HG03378 (cell line): ENCODE data around the gene SNX2.
"Not testable (repeated sequence)": the region's sequence is repeated elsewhere in the genome, so short reads cannot be mapped to it uniquely, and the experiment has no call there.

Experiments
- ATAC-seq: cut with Tn5 transposase; IDR thresholded peaks from one replicate; pipeline ENCODE4 v1.9.1; 2021; ENCODE audit warnings: mild to moderate bottlenecking, moderate library complexity; ENCODE audit not compliant: unreplicated experiment

The SNX2 gene, protein sequence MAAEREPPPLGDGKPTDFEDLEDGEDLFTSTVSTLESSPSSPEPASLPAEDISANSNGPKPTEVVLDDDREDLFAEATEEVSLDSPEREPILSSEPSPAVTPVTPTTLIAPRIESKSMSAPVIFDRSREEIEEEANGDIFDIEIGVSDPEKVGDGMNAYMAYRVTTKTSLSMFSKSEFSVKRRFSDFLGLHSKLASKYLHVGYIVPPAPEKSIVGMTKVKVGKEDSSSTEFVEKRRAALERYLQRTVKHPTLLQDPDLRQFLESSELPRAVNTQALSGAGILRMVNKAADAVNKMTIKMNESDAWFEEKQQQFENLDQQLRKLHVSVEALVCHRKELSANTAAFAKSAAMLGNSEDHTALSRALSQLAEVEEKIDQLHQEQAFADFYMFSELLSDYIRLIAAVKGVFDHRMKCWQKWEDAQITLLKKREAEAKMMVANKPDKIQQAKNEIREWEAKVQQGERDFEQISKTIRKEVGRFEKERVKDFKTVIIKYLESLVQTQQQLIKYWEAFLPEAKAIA

GRCh38 chr5:122774861-122775549 lies at the start of gene SNX2:
SNX2 (plus strand) TSS chr5:122775080; CDS start chr5:122775104, 24 bp downstream.
- ATAC-seq, result peak; percentile 70

GRCh38 chr5:122727112-122727541 lies 47.8 kb upstream of the SNX2 start:
- ATAC-seq, result peak; percentile 67

DNA sequence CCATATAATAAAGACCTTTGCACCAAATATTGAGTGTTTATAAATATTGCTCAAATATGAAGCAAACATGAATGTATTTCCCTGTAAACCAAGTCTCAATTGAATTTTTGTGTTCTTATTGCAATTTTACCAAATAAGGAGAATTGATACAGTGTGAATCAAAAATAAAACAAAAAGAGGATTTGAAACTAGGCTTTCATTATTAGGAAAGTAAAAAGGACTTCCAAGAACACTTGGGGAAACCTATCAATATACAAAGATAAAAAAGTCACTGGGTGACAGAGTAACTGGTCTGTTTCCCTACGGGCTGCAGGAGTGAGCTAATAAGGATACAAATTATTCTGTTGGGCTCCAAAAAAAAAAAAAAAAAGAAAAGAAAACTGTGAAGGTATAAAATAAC lies 44.8 kb upstream of the SNX2 start:
- ATAC-seq, result peak; percentile 37

GRCh38 chr5:122730456-122730855 lies 44.4 kb upstream of the SNX2 start:
- no peak for ATAC-seq

DNA sequence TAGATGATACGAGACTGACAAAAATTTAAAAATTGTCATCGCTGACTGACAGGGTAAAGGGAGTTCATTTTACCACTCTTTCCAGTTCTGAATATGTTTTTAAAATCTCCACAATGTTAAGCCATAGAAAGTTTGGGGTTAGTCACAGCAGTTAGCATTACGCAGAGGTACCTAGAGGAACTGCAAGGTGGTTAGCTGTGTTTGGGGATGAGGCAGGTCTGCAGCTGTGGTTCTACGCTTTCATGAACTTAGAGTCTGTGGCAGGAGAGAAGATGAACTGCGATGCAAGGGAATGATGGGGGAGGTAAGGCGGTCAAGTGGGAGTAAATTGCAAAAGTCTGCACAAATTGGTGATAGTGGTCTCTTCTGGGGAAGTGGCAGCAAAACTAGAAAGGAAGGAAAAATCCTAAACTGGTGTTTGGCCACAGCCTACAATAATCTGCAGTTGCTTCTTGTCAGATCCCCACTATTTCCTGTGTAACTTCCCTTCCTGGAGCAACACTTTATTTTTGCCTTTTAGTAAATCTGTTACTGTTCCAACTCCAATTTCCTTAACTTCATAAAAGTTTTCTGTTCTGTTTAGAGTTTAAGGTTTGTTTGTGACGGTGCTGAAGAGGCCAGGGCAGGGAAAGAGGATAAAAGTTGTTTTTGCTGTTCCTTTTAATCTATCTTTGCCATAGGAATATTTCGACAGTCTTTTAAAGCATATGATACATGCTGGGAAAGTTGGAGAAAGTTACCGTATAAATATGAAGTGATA lies 38.6 kb upstream of the SNX2 start:
- peak; percentile 77 for ATAC-seq

- no peak for ATAC-seq
Measured at GRCh38 chr5:122738088-122738487, 36.8 kb upstream of the SNX2 start.

- no peak for ATAC-seq
Measured at GRCh38 chr5:122741681-122742080, 33.2 kb upstream of the SNX2 start.

DNA sequence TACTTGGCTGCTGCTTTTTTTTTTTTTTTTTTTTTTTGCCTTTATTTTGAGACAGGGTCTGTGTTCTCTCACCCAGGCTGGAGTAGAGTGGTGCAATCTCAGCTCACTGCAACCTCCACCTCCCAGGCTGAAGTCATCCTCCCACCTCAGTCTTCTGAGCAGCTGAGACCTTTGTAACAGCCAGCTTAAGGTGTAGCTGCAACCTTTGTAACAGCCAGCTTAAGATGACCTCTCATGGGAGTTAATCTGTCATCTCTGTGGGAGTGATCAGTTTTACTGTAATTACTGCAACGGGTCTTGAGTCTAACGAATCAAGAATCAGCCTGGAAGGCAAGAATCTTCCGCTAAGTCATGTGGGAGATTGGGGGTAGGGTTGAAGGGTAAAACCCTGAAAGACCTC lies 31.6 kb upstream of the SNX2 start:
- ATAC-seq, result no peak

DNA sequence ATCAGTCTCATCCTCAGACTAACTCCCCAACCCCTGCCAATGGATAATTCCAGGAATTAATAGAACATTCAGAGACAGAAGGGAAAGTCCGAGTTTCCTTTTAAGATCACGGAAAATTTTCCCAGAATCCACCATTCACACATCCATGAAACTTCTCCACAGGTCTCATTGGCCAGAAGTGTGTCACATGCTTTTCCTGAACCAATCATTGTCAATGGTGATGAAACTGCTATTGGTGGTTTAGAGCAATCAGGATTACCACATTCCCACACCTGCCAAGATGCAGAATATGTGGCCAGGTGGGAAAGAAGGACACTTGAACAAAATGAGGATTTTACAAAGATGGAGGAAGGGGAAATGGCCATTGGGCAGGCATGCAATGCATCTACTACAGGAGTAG lies 29.3 kb upstream of the SNX2 start:
- ATAC-seq, result no peak

GRCh38 chr5:122749886-122750285 lies 25.0 kb upstream of the SNX2 start:
- ATAC-seq, result no peak

- ATAC-seq, result no peak
Measured at GRCh38 chr5:122751293-122751782, 23.5 kb upstream of the SNX2 start.

DNA sequence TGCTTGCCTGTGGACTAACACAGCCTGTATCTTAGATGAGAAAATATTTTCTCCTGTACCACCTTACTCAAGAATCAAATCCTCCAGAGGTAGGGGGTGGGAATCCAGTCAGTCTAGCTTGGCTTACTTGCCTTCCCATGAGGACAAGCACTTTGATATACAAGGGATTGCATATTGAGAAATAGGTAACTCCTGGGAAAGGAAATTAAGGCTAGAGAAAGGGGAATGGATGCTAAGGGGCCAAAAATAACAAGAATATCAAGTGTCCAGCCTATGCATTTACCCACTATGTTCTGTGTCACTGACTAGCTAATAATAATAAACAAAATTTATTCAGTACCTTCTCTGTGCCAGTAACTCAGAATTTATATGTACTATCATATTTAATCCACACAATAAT lies 21.4 kb upstream of the SNX2 start:
- ATAC-seq, result no peak

GRCh38 chr5:122755783-122756182 lies 19.1 kb upstream of the SNX2 start:
- no peak for ATAC-seq

DNA sequence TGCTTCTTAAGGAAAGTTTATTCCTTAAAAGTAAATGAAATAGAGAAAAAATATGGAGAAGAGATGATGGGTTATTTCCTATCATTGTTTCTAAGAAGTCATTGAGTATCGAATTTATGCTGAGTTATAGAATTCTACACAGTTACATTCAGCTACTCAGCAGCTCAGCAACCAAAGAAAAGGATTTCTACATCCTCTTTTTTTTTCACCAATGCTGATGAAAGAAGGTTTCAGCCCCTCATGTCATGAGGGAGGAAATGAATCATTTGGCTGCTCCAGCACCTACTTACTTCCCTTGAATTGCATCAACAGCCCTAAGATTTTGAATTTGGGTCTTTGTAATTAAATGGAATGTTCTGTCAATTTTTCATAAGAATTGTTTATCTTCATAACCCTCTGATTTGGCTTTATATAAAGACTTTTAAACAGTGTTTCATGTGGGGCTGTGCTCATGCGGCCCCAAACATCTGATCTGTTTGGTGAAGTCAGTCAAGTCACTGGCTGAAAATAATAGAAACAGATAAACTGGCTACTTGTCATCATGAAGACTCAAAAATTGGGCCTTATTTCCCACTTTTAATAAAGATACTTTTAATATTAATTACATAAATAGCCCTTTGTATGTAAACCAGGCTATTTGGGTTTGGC lies 18.5 kb upstream of the SNX2 start:
- ATAC-seq, result peak; percentile 88

GRCh38 chr5:122757285-122757684 lies 17.6 kb upstream of the SNX2 start:
- ATAC-seq, result peak; percentile 58

GRCh38 chr5:122759241-122760070 lies 15.4 kb upstream of the SNX2 start:
- ATAC-seq, result no peak

DNA sequence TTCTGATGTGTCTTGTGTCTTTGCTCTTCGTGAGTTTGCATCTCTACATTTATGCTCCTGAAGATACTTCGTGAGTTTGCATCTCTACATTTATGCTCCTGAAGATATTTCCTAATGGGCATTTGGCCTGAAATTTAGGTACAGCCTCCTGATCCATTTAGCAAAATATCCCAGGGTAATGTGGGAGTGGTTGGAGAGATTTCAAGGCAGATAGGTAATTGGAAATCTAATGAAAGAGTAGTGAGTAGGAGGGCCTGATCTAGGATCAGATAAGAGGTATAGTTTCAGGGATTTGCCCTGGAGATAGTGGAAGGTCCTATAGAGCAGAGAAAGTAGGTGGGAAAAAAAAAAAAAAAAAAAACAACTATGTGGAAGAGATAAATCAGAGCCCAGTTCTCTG lies 14.6 kb upstream of the SNX2 start:
- ATAC-seq, result no peak

DNA sequence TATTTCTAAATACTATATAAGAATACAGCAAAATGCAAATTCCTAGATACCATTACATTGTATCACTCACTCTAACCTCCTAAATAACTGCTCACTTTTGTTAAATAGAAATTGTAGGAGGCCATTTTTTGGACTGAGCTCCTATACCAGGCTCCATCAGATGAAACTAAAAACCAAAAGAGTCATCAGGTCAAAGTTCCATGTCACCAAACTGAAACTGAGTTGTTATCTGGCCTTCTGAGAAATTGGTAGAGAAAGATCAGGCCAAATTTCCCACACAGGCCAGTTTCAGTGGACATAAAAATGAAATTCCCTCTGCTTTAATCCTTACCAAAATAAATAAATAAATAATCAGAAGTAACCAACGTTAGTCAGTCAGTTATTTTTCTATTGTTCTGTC lies 13.8 kb upstream of the SNX2 start:
- no peak for ATAC-seq

DNA sequence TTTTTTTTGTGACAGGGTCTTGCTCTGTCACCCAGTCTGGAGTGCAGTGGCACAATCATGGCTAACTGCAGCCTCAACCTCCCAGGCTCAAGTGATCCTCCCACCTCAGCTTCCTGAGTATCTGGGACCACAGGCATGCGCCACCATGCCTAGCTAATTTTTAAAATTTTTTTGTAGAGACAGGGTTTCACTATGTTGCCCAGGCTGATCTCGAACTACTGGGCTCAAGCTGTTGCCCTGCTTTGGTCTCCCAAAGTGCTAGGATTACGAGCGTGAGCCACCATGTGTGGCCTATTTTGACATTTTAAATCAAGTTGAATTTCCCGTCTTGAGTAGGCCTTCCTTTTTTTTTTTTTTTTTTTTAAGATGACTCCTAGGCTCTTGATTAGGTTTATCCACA lies 13.0 kb upstream of the SNX2 start:
- ATAC-seq, result not testable (repeated sequence)

GRCh38 chr5:122766130-122766529 lies 8.8 kb upstream of the SNX2 start:
- no peak for ATAC-seq
